HCT116 (cell line): ENCODE data around the gene E2F1. TPM values are rescaled to one million over a fixed set of nuclear protein-coding genes. Genes with fewer than 3 reads are reported as not detected.

Source experiments
- ATAC-seq: fragments of 200-7000 bp; cut with Tn5 transposase; 2 replicates; pipeline ENCODE4 v1.9.1; 2020; ENCODE audit warnings: mild to moderate bottlenecking, moderate library complexity
- BruUV-seq: library from RNA; stranded (reverse); fragments of 400-500 nt; replicated peaks from 2 replicates; lab custom pipeline; 2021; lab: Mats Ljungman, UMichigan
- CTCF ChIA-PET: fragments of 300-600 bp; sonication (Branson Sonifier 250); formaldehyde crosslinking; loops from one replicate; lab custom pipeline; 2021; ENCODE audit warnings: antibody characterized with exemption; lab: Charles Lee
- POLR2A ChIA-PET: fragments of 300-600, 350-600 bp; sonication (Branson Sonifier 250); formaldehyde crosslinking; loops from one replicate; lab custom pipeline; 2021; ENCODE audit warnings: antibody characterized with exemption; lab: Charles Lee
- RAD21 ChIA-PET, 2 experiments: fragments of 300-600 bp; sonication (Branson Sonifier 250); formaldehyde crosslinking; loops; one replicate each; lab custom pipeline; 2023; ENCODE audit warnings: low total read pairs in 2 of 2; ENCODE audit not compliant: uncharacterized antibody in 2 of 2, unreplicated experiment in 2 of 2, low non-redundant PET in 1 of 2; lab: Charles Lee
- DNase-seq: peaks from one replicate; pipeline ENCODE4 v3.0.0-alpha.2; 2010; ENCODE audit warnings: low read depth, low spot score
- H2AFZ ChIP-seq: fragments of 200-600 bp; shearing (Covaris generic), sonication (generic); 2 replicates; pipeline ENCODE4 v1.6.1; 2017; ENCODE audit warnings: low read depth, mixed run types, mixed read lengths, antibody characterized with exemption, low read length; ENCODE audit not compliant: poor library complexity, severe bottlenecking
- H3K27ac ChIP-seq: 2 replicates; pipeline ENCODE4 v1.5.1; 2012; ENCODE audit warnings: low read depth, low read length
- H3K27me3 ChIP-seq: fragments of 200-600 bp; sonication (generic); 2 replicates; pipeline ENCODE4 v1.6.1; 2016; ENCODE audit warnings: mixed run types, low read length, mixed read lengths; ENCODE audit not compliant: insufficient read depth
- H3K36me3 ChIP-seq, 2 experiments: fragments of 200-500 bp in 1 of 2; fragments of 200-600 bp in 1 of 2; sonication (Bioruptor generic) in 1 of 2; sonication (generic) in 1 of 2; 2 replicates each; pipeline versions ENCODE4 v1.5.1 to v1.6.1; 2014 to 2016; ENCODE audit warnings: low read length in 2 of 2, inconsistent platforms in 1 of 2, mixed read lengths in 1 of 2, mixed run types in 1 of 2; ENCODE audit not compliant: insufficient read depth in 2 of 2, control insufficient read depth in 1 of 2
- H3K4me1 ChIP-seq, 2 experiments: fragments of 200-600 bp in 1 of 2; sonication (generic) in 1 of 2; 2 replicates each; pipeline versions ENCODE4 v1.5.1 to v1.6.1; 2012 to 2017; ENCODE audit warnings: low read length in 2 of 2, inconsistent platforms in 1 of 2, mild to moderate bottlenecking in 1 of 2, mixed read lengths in 1 of 2, mixed run types in 1 of 2, moderate library complexity in 1 of 2; ENCODE audit not compliant: insufficient read depth in 2 of 2, control insufficient read depth in 1 of 2
- H3K4me2 ChIP-seq: fragments of 200-600 bp; sonication (generic); 2 replicates; pipeline ENCODE4 v1.6.1; 2017; ENCODE audit warnings: mixed run types, low read length, mixed read lengths
- H3K4me3 ChIP-seq, 2 experiments: fragments of 200-600 bp in 1 of 2; sonication (generic) in 1 of 2; replicated peaks in 1 of 2; 2 replicates each; pipeline ENCODE4 v1.5.1; 2011 to 2016; ENCODE audit warnings: low read length in 2 of 2, control low read depth in 1 of 2, low read depth in 1 of 2, mild to moderate bottlenecking in 1 of 2, mixed read lengths in 1 of 2, mixed run types in 1 of 2
- H3K79me2 ChIP-seq: fragments of 200-600 bp; sonication (generic); 2 replicates; pipeline ENCODE4 v1.6.1; 2017; ENCODE audit warnings: mild to moderate bottlenecking, mixed run types, low read length, moderate library complexity, mixed read lengths; ENCODE audit not compliant: insufficient read depth
- H3K9ac ChIP-seq: fragments of 200-600 bp; sonication (generic); 2 replicates; pipeline ENCODE4 v1.6.1; 2016; ENCODE audit warnings: low read length, mixed read lengths
- H3K9me2 ChIP-seq: fragments of 200-600 bp; sonication (generic), shearing (Covaris generic); 2 replicates; pipeline ENCODE4 v1.6.1; 2017; ENCODE audit warnings: mixed run types, mild to moderate bottlenecking, moderate library complexity; ENCODE audit not compliant: insufficient read depth
- H3K9me3 ChIP-seq, 2 experiments: fragments of 200-500 bp in 1 of 2; fragments of 200-600 bp in 1 of 2; sonication (Bioruptor generic) in 1 of 2; sonication (generic) in 1 of 2; 2 replicates each; pipeline ENCODE4 v1.6.1; 2014 to 2017; ENCODE audit warnings: low read length in 2 of 2, mixed read lengths in 2 of 2, inconsistent platforms in 1 of 2, low read depth in 1 of 2, mild to moderate bottlenecking in 1 of 2, mixed run types in 1 of 2, moderate library complexity in 1 of 2; ENCODE audit not compliant: control insufficient read depth in 1 of 2, insufficient read depth in 1 of 2
- H4K20me1 ChIP-seq: fragments of 200-600 bp; sonication (generic), shearing (Covaris generic); 2 replicates; pipeline ENCODE4 v1.6.1; 2017; ENCODE audit warnings: mixed run types, mild to moderate bottlenecking, moderate library complexity; ENCODE audit not compliant: insufficient read depth
- EZH2 ChIP-seq: fragments of 200-600 bp; sonication (generic); IDR thresholded peaks from 2 replicates; pipeline ENCODE4 v1.6.1; 2017; ENCODE audit warnings: antibody characterized with exemption, mixed run types
- EZH2phosphoT487 ChIP-seq: fragments of 200-600 bp; IDR thresholded peaks from 2 replicates; pipeline ENCODE4 v1.6.1; 2018; ENCODE audit warnings: antibody characterized with exemption, borderline replicate concordance
- POLR2AphosphoS5 ChIP-seq: IDR thresholded peaks from 2 replicates; pipeline ENCODE4 v1.6.1; 2011; ENCODE audit warnings: mild to moderate bottlenecking, low read depth, low read length, moderate library complexity
- SIN3A ChIP-seq: IDR thresholded peaks from 2 replicates; pipeline ENCODE4 v1.6.1; 2012; ENCODE audit warnings: low read depth
- SRF ChIP-seq: IDR thresholded peaks from 2 replicates; pipeline ENCODE4 v1.6.1; 2012; ENCODE audit warnings: low read depth
- TCF7L2 ChIP-seq: IDR thresholded peaks from 2 replicates; pipeline ENCODE4 v1.7.0; 2011; ENCODE audit warnings: borderline replicate concordance, inconsistent platforms; ENCODE audit not compliant: insufficient read depth, insufficient read length; ENCODE audit errors: extremely low read depth
- ZBTB33 ChIP-seq: IDR thresholded peaks from 2 replicates; pipeline ENCODE4 v1.6.1; 2011; ENCODE audit warnings: mild to moderate bottlenecking, low read length, moderate library complexity; ENCODE audit not compliant: insufficient replicate concordance; ENCODE audit errors: extremely low read depth
- ZNF274 ChIP-seq: fragments of 200-500 bp; sonication (Bioruptor generic); IDR thresholded peaks from 2 replicates; pipeline ENCODE4 v1.6.1; 2014; ENCODE audit warnings: mild to moderate bottlenecking, low read depth, low read length, inconsistent platforms
- intact Hi-C: fragments of 100-400 bp; cut with micrococcal nuclease; formaldehyde crosslinking; loops from 2 replicates; pipeline ENCODE4 v1.10.0; 2022
- total RNA-seq: library from RNA; stranded (reverse); gene quantifications from one replicate; pipeline ENCODE4 v1.2.1, GENCODE V29; 2021; ENCODE audit not compliant: unreplicated experiment

The E2F1 gene
- total RNA-seq, 1 experiment from 2014 or later = 30.9 TPM

DNA sequence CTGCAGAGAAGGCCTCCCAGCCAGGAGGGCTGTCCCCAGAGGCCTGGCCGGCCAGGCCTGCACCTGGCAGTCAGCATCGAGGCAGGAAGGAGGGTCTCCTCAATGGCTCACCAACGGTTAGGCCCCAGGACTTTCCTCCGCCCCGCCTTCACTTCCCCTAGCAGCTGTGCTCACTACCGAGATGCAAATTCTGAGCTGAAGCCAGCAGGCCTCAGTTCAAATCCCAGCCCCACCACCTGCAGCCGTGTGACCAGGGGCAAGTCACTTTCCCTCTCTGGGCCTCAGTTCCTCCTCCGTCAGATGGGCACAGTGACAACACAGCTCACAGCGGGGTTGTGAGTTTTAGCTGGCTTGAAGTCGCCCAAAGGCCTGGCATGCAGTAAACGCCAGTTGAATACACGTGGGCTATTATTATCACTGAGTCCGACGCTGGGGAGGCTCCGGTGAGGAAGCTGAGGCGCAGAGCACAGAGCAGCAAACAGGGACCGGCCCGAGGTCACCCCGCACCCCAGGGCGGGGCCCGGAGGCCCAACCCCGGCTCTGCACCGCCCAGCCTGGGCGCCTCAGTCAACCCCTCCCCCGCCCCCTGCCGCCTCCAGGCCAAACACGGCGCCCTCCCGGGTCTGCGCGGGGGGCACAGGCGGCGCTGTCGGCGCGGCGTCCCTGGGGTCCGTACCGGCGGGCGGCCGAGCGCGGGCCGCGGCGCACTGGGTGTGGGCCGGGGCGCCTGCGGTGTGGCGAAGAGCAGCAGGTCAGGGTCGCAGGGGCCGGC is 671 bp downstream of the E2F1 start:
- RAD21 ChIA-PET = no interaction called here
- no peaks in the 10 kb centered on the region for H3K27me3 ChIP-seq
- H3K27ac ChIP-seq = peak overlapping the region; percentile 83

DNA sequence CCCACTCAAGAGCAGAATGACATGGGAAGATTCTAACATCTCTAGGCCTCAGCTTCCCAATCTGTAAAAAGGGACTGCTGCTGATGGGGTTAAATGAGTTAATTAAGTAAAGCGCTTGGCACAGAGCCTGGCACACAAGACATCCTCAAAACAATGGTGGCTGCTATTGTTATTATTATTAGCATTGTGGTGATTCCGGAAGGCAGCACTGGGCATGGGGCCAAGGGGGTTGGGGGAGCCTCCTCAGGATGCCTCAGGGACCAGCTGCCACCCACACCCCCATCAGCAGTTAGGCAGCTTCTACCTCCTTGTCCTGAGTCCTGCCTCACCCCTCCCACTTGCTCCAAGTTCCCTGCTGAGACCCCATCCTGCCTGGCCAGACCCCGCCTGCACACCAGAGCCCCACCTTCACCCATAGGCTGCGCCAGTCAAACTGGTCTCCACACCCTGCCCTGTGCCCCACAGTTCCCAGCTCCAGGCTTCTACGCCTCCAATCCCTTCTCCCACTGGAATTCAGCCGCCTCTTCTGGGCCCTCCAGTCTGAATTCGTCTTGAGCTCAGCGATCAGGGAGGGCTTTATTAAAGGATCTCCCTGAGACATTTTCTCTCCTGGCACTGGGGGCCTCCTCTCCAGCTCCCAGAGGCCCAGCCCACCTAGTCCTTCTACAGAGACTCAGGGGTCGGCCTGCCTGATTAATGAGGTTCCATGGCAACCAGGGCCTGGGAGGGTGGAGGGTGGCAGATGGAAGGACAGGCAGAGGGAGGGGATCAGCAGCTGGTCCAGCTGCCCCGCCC is 1.5 kb downstream of the E2F1 start:
- Histone ChIP-seq H2AFZ (no peak overlapping the region), H3K4me1 (peaks cover 11 to 30% of the 10 kb centered on the region in 2 experiments), H3K27ac (peak overlapping the region; percentile 83), H3K36me3 (no peaks in the 10 kb centered on the region), H3K9ac (peak overlapping the region; percentile 90), H3K9me3 (no peaks in the 10 kb centered on the region), H3K4me3 (peak overlapping the region; percentile 82 to 83), H3K4me2 (peak overlapping the region; percentile 97), H3K9me2 (no peaks in the 10 kb centered on the region), H4K20me1 (no peaks in the 10 kb centered on the region), H3K79me2 (peaks cover 32% of the 10 kb centered on the region), H3K27me3 (no peaks in the 10 kb centered on the region)
- BruUV-seq = TSS peak; percentile 57
- ChIA-PET POLR2A (interaction anchor here (1.1 kb wide), 1 partner anchor 20 kb away, joined by 3 read pairs; no protein-coding TSS in a partner anchor), CTCF (no interaction called here), RAD21 (no interaction called here)
- intact Hi-C loops = no loop called here
- no peak for DNase-seq
- no peak for ATAC-seq
- TF ChIP-seq TCF7L2 (no peak), EZH2phosphoT487 (no peak), ZNF274 (no peak), ZBTB33 (no peak), SRF (no peak)
- TF ChIP-seq, all 23 proteins: peak for 0

More for the DNA sequence above, 671 bp downstream of the E2F1 start:
- no peak for DNase-seq
- Histone ChIP-seq H3K9ac (peak overlapping the region; percentile 90), H2AFZ (no peak overlapping the region), H3K79me2 (peaks cover 32% of the 10 kb centered on the region), H4K20me1 (no peaks in the 10 kb centered on the region), H3K4me3 (peak overlapping the region; percentile 82 to 83), H3K36me3 (no peaks in the 10 kb centered on the region), H3K9me2 (no peaks in the 10 kb centered on the region), H3K9me3 (no peaks in the 10 kb centered on the region), H3K4me1 (peaks cover 13 to 35% of the 10 kb centered on the region in 2 experiments), H3K4me2 (peak overlapping the region; percentile 97)
- ChIA-PET CTCF (no interaction called here), POLR2A (interaction anchor here (1.1 kb wide), 1 partner anchor 21 kb away, joined by 3 read pairs; no protein-coding TSS in a partner anchor)
- peak; percentile 69 for ATAC-seq
- no TSS peak for BruUV-seq
- TF ChIP-seq EZH2 = no peak
- TF ChIP-seq SIN3A = 0 out of 2 replicates have a peak, but pooled peaks have one; percentile 37
- TF ChIP-seq POLR2AphosphoS5 = peak; percentile 23; the same call in 1 of the 2 replicates
- intact Hi-C loops = no loop called here
